ENCODE measurements around the gene SCRT2. TPM values are rescaled to one million over a fixed set of nuclear protein-coding genes. Genes with fewer than 3 reads are reported as not detected.
A peak's percentile ranks its signal among the peaks of the same experiment; 100 is the strongest.

The SCRT2 gene
- polyA plus RNA-seq, 6 donors from 2014 or later: not detected

DNA sequence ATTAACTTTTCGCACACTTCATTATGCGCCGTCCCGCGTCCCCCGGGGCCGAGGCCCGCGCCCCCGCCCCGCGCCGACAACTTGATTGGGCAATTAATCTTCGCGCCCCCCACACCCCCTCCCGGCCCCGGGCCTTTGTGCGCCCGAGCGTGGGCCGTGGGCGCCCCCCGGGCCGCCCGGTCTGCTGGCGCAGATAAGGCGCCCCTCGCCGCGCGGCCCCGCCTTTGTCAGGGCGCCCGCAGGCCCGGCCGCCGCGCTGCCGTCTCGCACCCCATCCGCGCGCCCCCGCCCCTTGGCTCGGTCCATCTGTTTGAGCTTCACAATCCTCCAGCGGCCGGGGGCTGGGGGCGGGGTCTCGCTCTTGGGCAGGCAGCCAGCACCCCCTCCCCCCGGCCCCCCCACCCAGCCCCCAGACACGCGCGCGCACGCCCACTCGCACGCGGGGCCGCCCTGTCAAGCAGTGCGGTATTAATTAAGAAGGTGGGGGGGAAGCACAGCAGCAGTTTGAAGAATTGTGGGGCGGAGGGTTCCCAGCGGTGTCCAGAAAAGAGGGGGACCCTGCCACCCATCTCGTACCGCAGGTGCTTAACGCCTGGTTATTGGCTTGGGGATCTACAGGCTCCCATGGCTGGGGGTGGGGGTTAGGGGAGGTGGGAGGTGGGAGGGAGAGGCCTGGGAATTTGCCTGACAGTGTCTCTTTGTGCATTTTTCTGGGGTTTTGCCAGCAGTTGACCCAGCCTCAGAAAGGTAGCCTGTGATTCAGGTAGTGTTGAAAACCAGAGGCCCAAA is 34.6 kb upstream of the SCRT2 start:
- Mint-ChIP-seq H3K4me1 (peaks cover 0 to 3% (median 0%) of the 10 kb centered on the region in 3 donors), H3K27ac (no peak overlapping the region), H3K27me3 (peaks cover 35 to 47% (median 41%) of the 10 kb centered on the region in 3 donors), H3K9me3 (peaks cover 7 to 29% (median 18%) of the 10 kb centered on the region in 7 donors), H3K36me3 (peaks cover 15 to 19% of the 10 kb centered on the region in 2 donors), H3K4me3 (no peak overlapping the region)
- no peak for ATAC-seq (ENCODE audit: low read depth in 2 of 2)
- no peak for DNase-seq

DNA sequence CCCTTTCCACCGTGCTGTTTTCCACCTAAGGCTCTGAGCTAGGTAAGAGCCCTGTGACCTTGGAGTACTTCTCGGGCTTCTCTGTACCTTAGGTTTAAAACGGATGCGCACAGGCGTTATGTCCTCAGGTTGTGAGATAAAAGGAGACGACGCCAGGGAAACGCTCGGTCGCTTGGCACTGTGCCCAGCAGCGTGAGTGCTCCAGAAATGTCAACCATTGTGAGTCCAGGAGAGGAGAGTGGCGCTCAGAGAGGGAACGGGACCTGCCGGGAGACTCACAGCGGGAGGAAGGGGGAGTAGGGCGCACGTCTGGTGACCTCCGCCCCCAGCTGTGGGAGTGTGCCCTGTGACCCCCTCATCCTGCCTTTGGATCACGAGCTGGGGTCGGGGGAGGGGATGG is 33.8 kb upstream of the SCRT2 start:
- H3K27me3 Mint-ChIP-seq: peaks cover 35 to 49% (median 41%) of the 10 kb centered on the region in 3 donors
- ATAC-seq (ENCODE audit: low read depth in 2 of 2) (no peak), DNase-seq (no peak)
- H3K4me1 Mint-ChIP-seq: peaks cover 0 to 3% (median 0%) of the 10 kb centered on the region in 3 donors
- peak overlapping the region in 1 of 8 donors; percentile 47 for H3K4me3 Mint-ChIP-seq
- peaks cover 15 to 19% of the 10 kb centered on the region in 2 donors for H3K36me3 Mint-ChIP-seq
- H3K9me3 Mint-ChIP-seq: peaks cover 7 to 29% (median 18%) of the 10 kb centered on the region in 7 donors
- no peak overlapping the region for H3K27ac Mint-ChIP-seq

DNA sequence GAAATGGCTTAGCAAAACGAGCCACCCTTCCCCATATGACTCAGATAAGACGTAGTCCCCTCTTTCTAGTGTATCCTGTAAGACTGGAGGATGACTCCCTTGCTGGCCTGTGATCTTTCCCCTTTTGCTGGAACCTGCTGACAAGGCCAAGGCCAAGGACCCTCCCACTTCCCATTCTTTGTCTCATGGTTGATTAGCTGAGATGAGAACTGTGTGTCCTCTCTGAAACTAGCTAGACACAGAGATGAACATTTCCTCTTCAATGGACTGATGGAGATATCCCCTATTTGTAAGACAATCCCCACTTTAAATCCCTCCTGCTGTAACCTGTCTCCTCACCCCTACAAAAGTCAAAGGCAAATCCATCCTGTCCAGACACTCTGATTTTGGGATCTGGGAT is 33.4 kb upstream of the SCRT2 start:
- Mint-ChIP-seq H3K4me3 (no peak overlapping the region), H3K27me3 (peaks cover 35 to 49% (median 41%) of the 10 kb centered on the region in 3 donors)
- no peak for ATAC-seq (ENCODE audit: low read depth in 2 of 2)

DNA sequence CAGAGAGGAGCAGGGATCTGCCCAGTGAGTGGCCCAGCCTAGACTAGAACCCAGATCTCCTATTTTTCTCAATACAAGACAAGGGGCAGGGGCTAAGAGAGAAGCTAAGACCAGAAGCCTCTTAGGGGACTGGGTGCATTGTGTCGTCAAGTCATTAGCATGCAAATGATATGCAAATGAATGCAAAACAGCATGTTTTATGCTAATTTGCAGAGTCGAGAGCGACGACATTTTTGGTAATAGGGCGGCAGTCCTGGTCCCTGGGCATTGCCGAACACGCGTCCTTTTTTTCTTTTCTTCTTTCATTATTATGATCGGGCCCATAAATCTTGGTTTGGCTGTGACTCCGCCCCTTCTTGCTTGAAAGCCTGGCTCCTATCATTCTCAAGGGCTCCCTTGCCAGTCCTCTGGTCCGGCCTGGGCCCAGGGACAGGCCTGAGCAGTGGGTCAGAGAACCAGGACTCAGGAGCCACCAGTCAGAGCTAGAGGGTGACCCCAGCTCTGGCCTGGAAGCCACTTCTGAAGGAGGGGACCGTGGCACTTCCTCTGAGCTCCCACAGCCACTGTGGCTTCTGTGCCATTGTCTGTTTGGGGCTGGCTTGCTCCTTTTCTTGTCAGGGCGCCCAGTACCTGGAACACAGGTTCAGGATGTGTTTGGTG is 32.0 kb upstream of the SCRT2 start:
- H3K9me3 Mint-ChIP-seq: peaks cover 7 to 24% (median 17%) of the 10 kb centered on the region in 7 donors
- DNase-seq: no peak
- no peak overlapping the region for H3K4me3 Mint-ChIP-seq
- H3K36me3 Mint-ChIP-seq: peaks cover 11 to 15% of the 10 kb centered on the region in 2 donors
- H3K4me1 Mint-ChIP-seq: peaks cover 0 to 3% (median 0%) of the 10 kb centered on the region in 3 donors
- H3K27me3 Mint-ChIP-seq: peaks cover 35 to 49% (median 41%) of the 10 kb centered on the region in 3 donors
- no peak for ATAC-seq (ENCODE audit: low read depth in 2 of 2)
- no peak overlapping the region for H3K27ac Mint-ChIP-seq

More for the DNA sequence above, 33.4 kb upstream of the SCRT2 start:
- DNase-seq: no peak
- Mint-ChIP-seq H3K36me3 (peaks cover 15 to 19% of the 10 kb centered on the region in 2 donors), H3K9me3 (peaks cover 7 to 29% (median 18%) of the 10 kb centered on the region in 7 donors), H3K27ac (peak overlapping the region in 1 of 6 donors; percentile 1), H3K4me1 (peaks cover 0 to 3% (median 0%) of the 10 kb centered on the region in 3 donors)

DNA sequence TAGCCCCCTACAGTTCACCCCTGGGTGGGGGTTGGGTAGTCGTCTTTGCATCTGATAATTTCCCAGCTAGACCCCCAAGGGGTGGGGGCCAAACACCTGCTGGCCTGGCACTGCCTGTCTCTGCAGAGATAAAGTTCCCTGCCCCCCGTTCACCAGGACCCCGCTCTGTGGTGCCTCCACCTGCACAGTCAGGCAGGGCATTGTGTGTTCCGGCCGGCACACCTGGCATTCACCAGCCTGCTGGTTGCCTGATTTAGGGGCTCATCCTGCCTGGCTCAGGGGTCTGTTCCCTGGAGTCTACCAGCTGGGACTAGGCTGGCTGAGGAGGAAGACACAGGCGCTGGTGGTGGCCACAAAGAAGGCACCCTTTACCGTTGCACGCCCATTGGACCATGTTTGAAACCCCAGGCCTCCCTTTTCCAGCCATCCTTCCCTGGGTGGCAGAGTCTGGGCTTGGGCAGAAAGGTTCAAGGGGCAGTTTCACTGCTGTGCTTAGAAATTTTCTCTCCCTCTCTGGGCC is 30.8 kb upstream of the SCRT2 start:
- ATAC-seq (ENCODE audit: low read depth in 2 of 2): no peak
- Mint-ChIP-seq H3K4me3 (no peak overlapping the region), H3K36me3 (peaks cover 9 to 11% of the 10 kb centered on the region in 2 donors), H3K9me3 (peaks cover 7 to 16% (median 12%) of the 10 kb centered on the region in 7 donors), H3K27ac (no peak overlapping the region), H3K27me3 (peaks cover 30 to 40% (median 34%) of the 10 kb centered on the region in 3 donors), H3K4me1 (peaks cover 0 to 3% (median 0%) of the 10 kb centered on the region in 3 donors)
- no peak for DNase-seq

DNA sequence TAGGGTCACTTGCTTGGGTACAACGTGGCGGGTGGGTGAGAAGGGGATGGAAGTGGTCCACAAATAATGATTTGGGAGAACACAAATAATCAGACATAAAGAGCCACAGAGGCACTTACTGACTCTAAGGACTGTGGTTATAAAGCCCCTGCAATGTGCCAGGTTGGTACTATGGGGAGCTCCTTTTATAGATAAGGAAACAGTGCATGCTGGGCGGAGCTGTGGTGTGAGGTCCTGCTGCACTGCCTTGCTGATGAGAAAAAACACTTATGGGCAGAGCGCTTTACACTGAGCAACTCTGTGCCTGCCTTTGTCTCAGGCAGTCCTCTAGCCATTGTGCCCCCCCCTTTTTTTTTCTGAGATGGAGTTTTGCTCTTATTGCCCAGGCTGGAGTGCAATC is 29.1 kb upstream of the SCRT2 start:
- Mint-ChIP-seq H3K4me3 (no peak overlapping the region), H3K9me3 (peaks cover 7 to 16% (median 10%) of the 10 kb centered on the region in 7 donors), H3K27ac (no peak overlapping the region), H3K27me3 (peaks cover 21 to 30% (median 24%) of the 10 kb centered on the region in 3 donors), H3K4me1 (peaks cover 0 to 3% (median 0%) of the 10 kb centered on the region in 3 donors), H3K36me3 (peaks cover 9 to 11% of the 10 kb centered on the region in 2 donors)
- no peak for ATAC-seq (ENCODE audit: low read depth in 2 of 2)
- DNase-seq: no peak

DNA sequence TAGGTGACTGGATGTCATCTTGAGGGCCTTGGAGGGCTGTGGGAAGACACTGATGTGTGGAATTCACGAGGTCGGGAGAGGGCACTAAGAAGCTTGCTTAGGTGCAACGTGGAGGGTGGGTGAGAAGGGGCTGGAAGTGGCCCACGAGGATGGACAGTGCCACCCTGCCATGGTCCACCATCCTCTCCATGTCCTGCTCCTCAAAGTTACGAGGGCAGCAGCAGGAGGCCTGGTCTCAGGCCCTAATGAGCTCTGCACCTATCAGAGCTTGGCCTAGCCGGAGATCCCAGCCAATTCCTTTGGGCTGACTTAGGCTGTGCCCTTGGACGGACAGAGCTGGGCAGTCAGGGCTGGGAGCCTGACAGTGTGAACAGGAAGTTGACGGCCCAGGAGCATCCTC is 27.8 kb upstream of the SCRT2 start:
- H3K4me3 Mint-ChIP-seq: no peak overlapping the region
- DNase-seq (no peak), ATAC-seq (ENCODE audit: low read depth in 2 of 2) (no peak)
- H3K27me3 Mint-ChIP-seq: peaks cover 11 to 18% (median 12%) of the 10 kb centered on the region in 3 donors
- H3K4me1 Mint-ChIP-seq: no peaks in the 10 kb centered on the region
- no peak overlapping the region for H3K27ac Mint-ChIP-seq
- H3K9me3 Mint-ChIP-seq: peaks cover 0 to 7% (median 1%) of the 10 kb centered on the region in 7 donors
- no peaks in the 10 kb centered on the region for H3K36me3 Mint-ChIP-seq

DNA sequence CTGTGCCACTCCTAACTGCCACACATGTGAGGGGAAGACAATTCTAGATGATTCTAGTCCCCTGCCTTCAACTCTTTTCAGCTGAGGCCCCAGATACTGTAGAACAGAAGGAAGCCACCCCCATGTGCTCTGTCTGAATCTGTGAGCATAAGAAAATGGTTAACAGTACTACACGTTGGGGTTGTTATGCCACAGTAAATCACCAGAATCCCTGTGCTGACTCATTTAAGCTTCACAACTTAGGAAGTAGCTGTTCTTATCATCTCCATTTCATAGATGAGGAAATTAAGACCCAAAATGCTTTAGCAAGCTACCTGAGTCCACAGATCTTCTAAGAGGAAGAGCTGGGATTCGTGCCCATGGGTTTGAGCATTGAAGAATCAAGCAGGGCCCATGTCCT is 27.4 kb upstream of the SCRT2 start:
- no peak overlapping the region for H3K4me3 Mint-ChIP-seq
- ATAC-seq (ENCODE audit: low read depth in 2 of 2) (no peak), DNase-seq (no peak)
- H3K4me1 Mint-ChIP-seq: no peaks in the 10 kb centered on the region
- H3K36me3 Mint-ChIP-seq: no peaks in the 10 kb centered on the region
- peaks cover 0 to 7% (median 0%) of the 10 kb centered on the region in 7 donors for H3K9me3 Mint-ChIP-seq
- peaks cover 9 to 18% (median 16%) of the 10 kb centered on the region in 3 donors for H3K27me3 Mint-ChIP-seq
- H3K27ac Mint-ChIP-seq: no peak overlapping the region

DNA sequence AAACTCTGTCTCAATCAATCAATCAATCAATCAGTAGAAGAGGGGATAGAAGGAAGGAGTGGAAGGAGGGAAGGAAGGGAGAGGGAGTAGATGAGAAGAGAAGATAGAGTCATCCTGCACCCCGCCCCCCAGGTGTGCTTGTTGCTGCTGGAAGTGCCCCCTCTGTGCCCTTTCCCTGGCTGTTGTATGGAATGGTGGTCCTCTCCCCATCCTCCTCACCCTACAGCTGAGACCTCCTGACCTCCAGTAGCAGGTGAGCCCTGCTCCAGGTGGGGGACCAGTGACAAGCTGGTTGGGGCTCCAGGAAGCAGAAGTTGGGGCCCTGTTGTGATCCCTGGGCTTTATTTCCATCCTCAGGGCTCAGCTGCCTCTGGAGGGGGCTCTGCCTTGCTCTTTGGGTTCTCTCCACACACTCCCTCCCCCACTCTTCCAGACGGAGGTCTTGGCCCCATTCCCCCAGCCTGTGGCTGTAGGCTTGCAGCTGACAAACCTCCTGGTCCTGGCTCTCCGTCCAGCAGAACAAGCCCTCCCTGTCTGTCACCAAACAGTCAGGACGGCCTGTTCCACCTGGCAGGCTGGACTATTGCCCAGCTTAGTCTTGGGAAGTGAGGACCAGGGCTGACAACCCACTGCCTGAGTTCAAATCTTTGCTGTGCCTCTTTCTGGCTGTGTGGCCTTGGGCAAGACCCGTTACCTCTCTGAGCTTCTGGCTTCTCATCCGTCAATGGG is 26.0 kb upstream of the SCRT2 start:
- DNase-seq: no peak
- H3K4me1 Mint-ChIP-seq: no peaks in the 10 kb centered on the region
- no peaks in the 10 kb centered on the region for H3K36me3 Mint-ChIP-seq
- ATAC-seq (ENCODE audit: low read depth in 2 of 2): no peak
- H3K9me3 Mint-ChIP-seq: peaks cover 0 to 2% (median 0%) of the 10 kb centered on the region in 7 donors
- H3K4me3 Mint-ChIP-seq: no peak overlapping the region
- no peak overlapping the region for H3K27ac Mint-ChIP-seq
- peaks cover 5 to 28% (median 21%) of the 10 kb centered on the region in 3 donors for H3K27me3 Mint-ChIP-seq

DNA sequence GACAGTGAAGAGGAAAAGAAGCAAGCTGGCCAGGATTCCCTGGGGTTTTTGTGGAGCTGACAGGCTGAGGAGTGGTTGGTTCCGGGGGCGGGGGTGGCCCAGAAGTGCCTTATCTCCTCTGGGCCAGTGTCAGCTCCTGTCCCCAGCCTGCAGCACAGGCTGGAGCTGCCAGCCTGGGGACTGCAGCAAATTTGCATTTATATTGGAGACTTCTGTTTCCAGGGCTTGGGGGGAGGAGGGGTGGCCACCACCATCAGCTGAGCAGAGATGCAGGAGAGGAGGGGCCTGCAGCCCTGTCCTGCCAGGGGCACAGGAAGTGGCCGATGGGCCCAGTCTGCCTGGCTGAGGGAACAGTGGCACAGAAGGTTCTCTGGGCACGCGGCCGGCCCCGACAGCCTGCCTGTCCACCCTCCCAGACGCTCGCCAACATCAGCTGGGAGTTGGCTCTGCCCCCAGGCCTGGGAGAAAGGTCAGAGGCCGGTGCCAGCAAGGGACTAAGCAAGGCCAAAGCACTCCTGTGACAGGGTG is 24.3 kb upstream of the SCRT2 start:
- ATAC-seq (ENCODE audit: low read depth in 2 of 2): no peak

DNA sequence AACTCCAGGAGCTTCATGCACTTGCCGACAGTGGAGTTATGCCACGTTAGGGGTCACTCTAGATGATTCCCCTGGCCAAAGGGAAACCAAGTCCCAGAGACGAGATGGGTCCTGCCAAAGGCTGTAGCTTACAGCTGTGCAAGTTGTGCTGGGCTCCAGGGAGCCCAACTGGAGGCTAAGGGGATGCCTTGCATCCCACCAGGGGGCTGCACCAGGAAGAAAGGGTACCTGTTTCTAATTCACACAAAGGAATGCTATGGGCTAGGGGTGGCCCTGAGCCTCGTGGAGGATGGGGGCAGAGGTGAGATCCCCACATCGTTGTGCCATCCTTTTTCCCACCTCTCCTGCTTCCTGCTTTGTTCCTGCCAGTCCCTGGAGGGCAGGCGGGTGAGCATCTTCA is 23.7 kb upstream of the SCRT2 start:
- no peaks in the 10 kb centered on the region for H3K36me3 Mint-ChIP-seq
- peaks cover 6 to 25% (median 7%) of the 10 kb centered on the region in 3 donors for H3K27me3 Mint-ChIP-seq
- no peak for ATAC-seq (ENCODE audit: low read depth in 2 of 2)
- no peak overlapping the region for H3K27ac Mint-ChIP-seq
- H3K4me3 Mint-ChIP-seq: no peak overlapping the region
- no peak for DNase-seq
- H3K9me3 Mint-ChIP-seq: no peaks in the 10 kb centered on the region
- no peaks in the 10 kb centered on the region for H3K4me1 Mint-ChIP-seq

More for the DNA sequence above, 24.3 kb upstream of the SCRT2 start:
- no peak for DNase-seq
- no peaks in the 10 kb centered on the region for H3K4me1 Mint-ChIP-seq
- peaks cover 4 to 25% (median 7%) of the 10 kb centered on the region in 3 donors for H3K27me3 Mint-ChIP-seq
- no peak overlapping the region for H3K27ac Mint-ChIP-seq
- no peak overlapping the region for H3K4me3 Mint-ChIP-seq
- no peaks in the 10 kb centered on the region for H3K9me3 Mint-ChIP-seq
- no peaks in the 10 kb centered on the region for H3K36me3 Mint-ChIP-seq

DNA sequence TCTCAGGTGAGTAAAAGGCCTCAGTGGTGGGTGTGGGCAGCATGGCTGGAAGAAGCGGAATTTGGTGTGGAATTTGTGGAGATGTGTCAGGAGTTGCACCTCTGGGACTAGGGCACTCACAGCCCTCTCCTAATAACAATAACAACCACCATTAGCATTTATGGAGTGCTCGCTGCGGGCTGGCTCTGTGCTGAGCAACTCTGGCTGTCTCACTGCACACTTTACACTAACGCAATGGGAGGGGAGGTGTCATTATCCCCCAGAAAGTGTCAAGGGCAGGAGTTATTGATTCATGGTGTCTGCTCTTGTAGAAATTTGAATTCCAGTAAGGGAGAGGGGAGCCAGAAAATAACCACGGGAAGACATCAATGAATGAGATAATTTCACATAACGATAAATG is 22.7 kb upstream of the SCRT2 start:
- Mint-ChIP-seq H3K36me3 (no peaks in the 10 kb centered on the region), H3K27me3 (peaks cover 11 to 35% (median 11%) of the 10 kb centered on the region in 3 donors), H3K27ac (no peak overlapping the region), H3K4me1 (no peaks in the 10 kb centered on the region), H3K4me3 (no peak overlapping the region), H3K9me3 (peaks cover 0 to 3% (median 0%) of the 10 kb centered on the region in 7 donors)
- ATAC-seq (ENCODE audit: low read depth in 2 of 2) (no peak), DNase-seq (no peak)

DNA sequence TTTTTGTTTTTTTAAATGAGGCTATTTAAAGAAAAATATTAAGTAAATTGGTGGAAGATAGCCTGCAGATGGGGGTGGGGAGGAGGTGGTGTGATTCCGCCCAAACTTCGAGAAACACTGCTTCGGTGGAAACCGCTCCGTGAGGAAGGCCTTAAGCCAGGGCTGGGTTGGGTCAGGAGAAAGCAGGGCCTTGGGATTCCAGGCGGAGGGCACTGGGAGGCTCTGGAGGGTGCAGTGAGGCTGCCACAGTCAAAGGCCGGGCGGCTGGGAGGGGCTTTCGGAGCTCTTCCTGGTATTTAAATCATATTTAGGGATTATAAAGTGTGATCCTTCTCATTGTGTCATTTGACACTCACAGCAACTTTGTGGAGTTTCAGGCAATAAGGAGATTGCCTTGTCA is 22.2 kb upstream of the SCRT2 start:
- no peak overlapping the region for H3K4me3 Mint-ChIP-seq
- DNase-seq (no peak), ATAC-seq (ENCODE audit: low read depth in 2 of 2) (no peak)
- H3K4me1 Mint-ChIP-seq: no peaks in the 10 kb centered on the region
- H3K9me3 Mint-ChIP-seq: peaks cover 0 to 5% (median 0%) of the 10 kb centered on the region in 7 donors
- peaks cover 11 to 40% (median 12%) of the 10 kb centered on the region in 3 donors for H3K27me3 Mint-ChIP-seq
- H3K36me3 Mint-ChIP-seq: no peaks in the 10 kb centered on the region
- H3K27ac Mint-ChIP-seq: no peak overlapping the region

All from naive B cell (primary cell).